HUDEP-2 (cell line): ENCODE results near the gene STOX2.

Source experiments
- DNase-seq, 76 experiments: peaks; one replicate each; lab custom pipeline; 2025; ENCODE audit not compliant: unreplicated experiment in 76 of 76; lab: John Stamatoyannopoulos, UW

STOX2 gene

GRCh38 chr4:183887351-183887750 lies 17.8 kb upstream of the STOX2 start:
- DNase-seq: no peak

- no peak for DNase-seq
These were observed 16.5 kb upstream of the STOX2 start for GRCh38 chr4:183888564-183888963.

- no peak for DNase-seq
These were observed 15.9 kb upstream of the STOX2 start for GRCh38 chr4:183889190-183889589.

GRCh38 chr4:183897193-183897592 lies 7.9 kb upstream of the STOX2 start:
- DNase-seq: no peak

- DNase-seq: no peak
These were observed 6.7 kb upstream of the STOX2 start for GRCh38 chr4:183898456-183898855.

- no peak for DNase-seq
These were observed 1.9 kb upstream of the STOX2 start for GRCh38 chr4:183903021-183903760.

GRCh38 chr4:183905593-183906488 lies 734 bp downstream of the STOX2 start:
- no peak for DNase-seq

GRCh38 chr4:183906489-183906738 lies 1.3 kb downstream of the STOX2 start:
- DNase-seq: no peak

- DNase-seq: no peak
These were observed 1.9 kb downstream of the STOX2 start for GRCh38 chr4:183906739-183907651.

GRCh38 chr4:183907871-183908683 lies 3.0 kb downstream of the STOX2 start:
- DNase-seq: no peak

GRCh38 chr4:183909187-183909586 lies 4.1 kb downstream of the STOX2 start:
- DNase-seq: no peak

- no peak for DNase-seq
These were observed 4.7 kb downstream of the STOX2 start for GRCh38 chr4:183909801-183910200.

- DNase-seq: no peak
These were observed 7.5 kb downstream of the STOX2 start for GRCh38 chr4:183912585-183912984.

- DNase-seq: no peak
These were observed 10.9 kb downstream of the STOX2 start for GRCh38 chr4:183915976-183916375.

GRCh38 chr4:183918696-183919095 lies 13.6 kb downstream of the STOX2 start:
- DNase-seq: no peak

- peak in 1 of 76 experiments; percentile 3 for DNase-seq
These were observed 14.0 kb downstream of the STOX2 start for GRCh38 chr4:183919141-183919540.

GRCh38 chr4:183920512-183920911 lies 15.4 kb downstream of the STOX2 start:
- no peak for DNase-seq

GRCh38 chr4:183921335-183921734 lies 16.2 kb downstream of the STOX2 start:
- no peak for DNase-seq

GRCh38 chr4:183924362-183925044 lies 19.4 kb downstream of the STOX2 start:
- DNase-seq: no peak

GRCh38 chr4:183926950-183927349 lies 21.8 kb downstream of the STOX2 start:
- DNase-seq: no peak
